Left hindlimb (tissue), 1 donor: ENCODE data around the gene FMN1.

Experiments
- DNase-seq: peaks from one replicate; pipeline ENCODE4 v3.0.0-alpha.2; 2018

FMN1 gene

GRCh38 chr15:32877252-32878019 lies 317.1 kb downstream of the FMN1 start:
- DNase-seq, result no peak

DNA sequence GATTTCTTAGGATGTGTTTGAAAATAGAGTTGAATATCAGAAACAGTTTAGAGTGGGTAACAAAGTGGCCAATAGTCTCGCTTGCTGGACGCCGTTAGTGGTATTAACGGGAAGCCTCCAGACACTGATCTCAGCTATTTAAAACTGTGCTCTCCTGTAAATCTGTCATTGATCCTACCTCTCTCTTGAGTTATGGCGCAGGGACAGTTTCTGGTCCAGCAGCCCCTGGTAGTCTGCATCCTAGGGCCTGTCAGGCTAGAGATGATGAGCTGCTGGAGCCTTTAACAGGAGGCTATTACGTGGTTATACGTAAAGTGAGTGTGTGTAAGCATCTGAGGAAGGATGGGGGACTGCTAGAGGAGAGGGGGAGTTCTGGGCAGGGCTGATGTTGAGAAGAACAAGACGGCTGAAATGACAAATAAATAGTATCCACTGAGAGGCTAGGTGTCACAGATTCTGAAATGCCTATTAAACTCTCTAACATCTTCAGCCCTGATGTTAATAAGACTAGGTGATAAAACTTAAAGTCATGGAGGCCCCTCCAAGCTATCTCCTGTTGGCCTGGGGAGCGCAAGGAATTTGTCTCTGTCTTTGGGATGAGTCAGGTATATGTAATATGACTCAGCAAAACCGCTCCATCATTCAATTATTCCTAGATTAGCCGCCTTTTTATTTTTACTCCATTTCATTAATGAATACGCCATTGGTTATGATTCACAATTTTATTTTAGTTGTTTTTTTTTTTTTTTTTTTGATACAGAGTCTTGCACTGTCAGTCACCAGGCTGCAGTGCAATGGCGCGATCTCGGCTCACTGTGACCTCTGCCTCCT lies 321.0 kb downstream of the FMN1 start:
- peak; percentile 36 for DNase-seq

DNA sequence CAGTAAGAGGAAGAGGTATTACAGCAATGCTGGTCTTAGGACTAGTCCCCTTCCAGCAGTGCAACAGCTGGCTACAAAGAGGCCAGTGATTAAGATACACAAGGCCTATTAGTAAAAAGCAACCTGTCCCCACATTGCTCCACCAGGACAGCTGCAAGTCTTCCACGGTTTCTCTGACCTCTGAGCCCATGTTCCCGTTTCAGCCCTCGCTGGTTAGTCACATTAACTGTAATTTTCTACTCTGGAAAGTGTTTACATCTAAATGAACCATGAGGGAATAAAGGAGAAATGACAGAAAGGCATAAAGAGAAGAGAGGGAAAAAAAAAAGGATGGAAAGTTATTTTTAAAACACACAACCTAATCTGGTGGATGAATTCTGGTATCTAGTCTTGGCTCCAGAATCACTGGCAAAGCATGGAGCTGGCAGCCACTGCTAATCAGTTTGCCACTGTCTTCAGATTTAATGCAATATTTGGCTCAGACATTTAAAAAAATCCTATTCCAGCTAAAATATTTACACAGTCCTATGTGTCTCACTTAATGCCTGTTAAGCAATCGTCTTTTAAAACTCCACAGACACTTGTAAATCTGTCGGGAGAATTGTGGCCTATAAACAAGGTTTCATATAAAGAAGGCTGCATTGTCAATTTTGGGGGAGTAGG lies 321.8 kb downstream of the FMN1 start:
- peak; percentile 42 for DNase-seq

GRCh38 chr15:32871883-32872282 lies 322.6 kb downstream of the FMN1 start:
- no peak for DNase-seq

DNA sequence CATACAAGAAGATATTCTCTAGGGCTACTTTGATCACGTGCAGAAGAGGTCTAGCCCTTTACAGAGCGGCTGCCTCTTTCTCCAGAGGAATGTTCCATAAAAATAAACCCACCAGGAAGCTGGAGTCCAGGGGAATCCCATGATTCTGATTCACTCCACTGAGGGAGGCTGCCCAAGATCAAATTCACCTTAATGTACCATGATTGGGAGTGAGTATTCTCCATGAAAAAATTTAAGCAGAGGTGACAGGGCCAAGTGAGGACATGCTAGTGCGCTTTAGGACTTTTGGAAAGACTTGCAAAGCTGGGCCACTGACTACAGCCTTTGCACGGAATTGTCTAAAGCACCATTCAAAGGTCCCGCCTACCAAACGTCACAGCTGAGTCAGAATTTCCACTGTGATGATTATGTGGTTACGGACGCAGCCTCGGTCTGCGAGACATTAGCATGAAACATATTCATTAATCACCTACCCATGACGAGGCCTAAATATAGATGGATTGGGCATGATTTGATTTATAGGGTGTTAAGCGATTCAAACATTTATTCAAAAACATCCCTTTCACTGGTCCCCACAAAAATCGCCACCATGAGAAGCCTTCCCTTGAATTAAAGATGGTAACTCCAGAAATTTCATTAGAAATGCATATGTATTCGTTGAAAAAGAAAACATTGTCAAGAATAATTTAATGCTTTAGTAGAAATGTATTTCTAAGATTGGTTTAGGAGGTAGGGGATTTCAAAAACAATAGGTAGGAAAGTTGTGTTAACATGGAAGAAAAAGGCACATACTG lies 324.1 kb downstream of the FMN1 start:
- no peak for DNase-seq

- DNase-seq, result no peak
Observed at GRCh38 chr15:32869776-32870175, 324.7 kb downstream of the FMN1 start.

- DNase-seq, result no peak
Observed at GRCh38 chr15:32867313-32867626, 327.2 kb downstream of the FMN1 start.

- no peak for DNase-seq
Observed at GRCh38 chr15:32866454-32867312, 327.8 kb downstream of the FMN1 start.

DNA sequence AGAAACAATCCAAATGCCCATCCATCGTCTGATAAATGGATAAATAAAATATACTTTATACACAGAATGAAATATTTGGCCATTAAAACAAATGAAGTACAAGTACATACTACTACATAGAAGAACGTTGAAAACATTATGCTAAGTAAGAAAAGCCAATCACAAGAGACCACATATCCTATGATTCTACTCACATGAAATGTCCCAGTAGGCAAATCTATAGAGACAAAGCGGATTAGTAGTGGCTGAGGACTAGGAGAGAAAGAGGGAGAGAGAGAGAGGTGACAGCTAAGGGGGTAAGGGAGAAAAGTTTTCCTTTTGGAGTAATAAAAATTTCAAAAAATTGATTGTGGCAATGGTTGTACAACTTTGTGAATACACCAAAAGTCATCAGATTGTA lies 329.7 kb downstream of the FMN1 start:
- DNase-seq, result no peak

- no peak for DNase-seq
Observed at GRCh38 chr15:32864051-32864450, 330.5 kb downstream of the FMN1 start.

DNA sequence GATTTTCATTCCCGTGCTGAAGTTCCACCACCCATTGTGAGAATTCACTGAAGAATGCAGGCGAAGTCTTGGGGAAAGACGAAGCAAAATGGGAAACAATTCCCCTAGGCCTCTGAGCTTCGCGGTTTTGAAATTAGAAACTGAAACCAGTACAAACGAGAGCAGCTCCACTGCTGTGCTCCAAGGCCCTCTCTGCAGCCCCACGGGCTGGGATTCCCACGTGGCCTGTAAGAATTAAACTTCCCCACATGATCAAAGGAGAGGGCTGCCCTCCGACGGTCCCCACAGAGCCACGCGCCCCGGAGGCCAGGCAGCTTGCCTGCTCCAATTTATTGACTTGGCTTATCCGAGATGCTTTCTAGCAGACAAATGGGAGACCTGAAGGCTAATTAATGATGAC lies 332.8 kb downstream of the FMN1 start:
- peak; percentile 61 for DNase-seq

DNA sequence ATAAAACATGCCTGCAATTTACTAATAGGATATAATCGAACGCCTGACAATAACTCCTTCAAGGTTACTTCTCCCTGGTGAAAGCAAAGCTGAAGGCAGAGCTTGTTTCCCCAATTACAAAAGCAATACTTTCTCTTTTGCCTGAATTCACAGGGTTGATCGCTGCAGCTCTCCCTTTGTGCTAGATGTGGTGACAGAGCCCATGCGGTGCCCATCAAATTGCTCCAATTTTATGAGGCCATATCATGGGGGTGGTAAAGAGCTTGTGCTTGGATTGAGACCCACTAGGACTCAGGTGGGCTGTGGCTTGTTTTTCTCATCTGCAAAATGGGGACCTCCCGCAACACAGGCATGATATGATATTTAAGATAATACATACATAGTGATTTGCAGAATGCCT lies 333.3 kb downstream of the FMN1 start:
- no peak for DNase-seq

DNA sequence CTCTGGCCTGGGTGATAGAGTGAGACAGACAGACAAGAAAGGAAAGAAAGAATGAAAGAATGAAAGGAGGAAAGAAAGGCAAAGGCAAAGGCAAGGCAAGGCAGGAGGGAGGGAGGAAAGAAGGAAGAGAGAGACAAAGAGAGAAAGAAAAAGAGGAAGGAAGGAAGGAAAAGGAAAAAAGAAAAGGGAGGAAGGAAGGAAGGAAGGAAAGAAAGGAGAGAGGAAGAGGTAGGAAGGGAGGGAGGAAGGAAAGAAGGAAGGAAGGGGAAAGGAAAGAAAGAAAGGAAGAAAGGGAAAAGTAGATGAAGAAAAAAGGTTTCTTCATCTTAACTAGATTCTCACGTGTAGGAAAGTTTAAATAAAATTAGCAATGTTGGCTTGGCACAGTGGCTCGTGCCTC lies 334.5 kb downstream of the FMN1 start:
- DNase-seq, result no peak

DNA sequence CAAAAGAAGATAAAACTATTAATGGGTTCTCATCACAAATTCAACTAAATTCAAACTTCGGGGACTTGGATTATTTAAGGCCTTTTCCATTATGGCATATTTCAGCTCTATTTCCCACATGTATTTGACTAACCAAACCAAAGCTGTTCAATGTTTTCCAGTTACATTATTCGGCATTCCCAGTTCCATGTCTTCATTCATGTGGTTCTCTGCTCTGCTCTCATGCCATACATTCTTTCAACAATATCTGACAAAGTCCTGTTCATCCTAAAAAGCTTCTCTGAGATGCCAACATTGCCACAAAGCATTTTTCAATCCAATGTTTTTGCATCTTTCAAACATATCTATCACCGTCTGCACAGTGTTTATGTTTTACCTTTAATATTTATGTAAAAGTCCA lies 335.3 kb downstream of the FMN1 start:
- DNase-seq, result no peak

- no peak for DNase-seq
Observed at GRCh38 chr15:32857732-32858131, 336.8 kb downstream of the FMN1 start.

DNA sequence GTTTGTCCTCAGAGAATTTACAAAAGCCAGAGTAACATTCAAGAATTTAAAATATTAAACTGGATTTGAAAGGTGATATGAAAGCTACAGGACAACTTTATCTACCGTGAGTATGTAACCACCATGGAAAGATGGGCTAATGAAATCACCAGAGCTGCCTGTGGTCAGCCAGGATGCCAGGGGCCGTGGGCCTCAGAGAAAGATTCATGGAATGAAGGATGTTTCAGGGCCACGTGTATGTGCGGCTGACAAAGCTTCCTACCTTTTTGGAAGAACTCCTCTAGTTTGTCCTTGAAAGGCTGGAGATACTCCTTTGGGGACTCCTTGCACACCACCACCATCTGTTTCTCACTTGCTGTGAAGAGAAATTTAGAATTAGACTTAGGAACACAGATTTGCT lies 337.8 kb downstream of the FMN1 start:
- no peak for DNase-seq

DNA sequence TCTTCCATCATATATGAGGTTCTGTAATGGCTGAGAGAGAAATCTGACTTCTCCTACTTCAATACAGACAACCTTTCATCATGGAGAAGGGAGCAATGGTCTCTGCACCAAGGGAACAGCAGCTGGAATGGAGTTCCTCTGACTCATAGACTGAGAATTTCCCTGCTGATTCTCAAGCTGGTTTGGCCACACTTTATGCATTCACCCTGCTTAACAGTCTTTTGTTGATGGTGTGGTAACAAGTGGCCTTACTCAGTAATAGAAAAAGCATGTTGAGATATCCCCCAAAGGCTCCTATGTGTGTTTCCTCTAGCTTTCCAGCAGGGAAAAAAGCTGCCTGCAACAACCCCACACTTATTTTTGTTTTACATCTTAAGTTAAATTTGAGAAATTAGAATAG lies 338.6 kb downstream of the FMN1 start:
- no peak for DNase-seq

DNA sequence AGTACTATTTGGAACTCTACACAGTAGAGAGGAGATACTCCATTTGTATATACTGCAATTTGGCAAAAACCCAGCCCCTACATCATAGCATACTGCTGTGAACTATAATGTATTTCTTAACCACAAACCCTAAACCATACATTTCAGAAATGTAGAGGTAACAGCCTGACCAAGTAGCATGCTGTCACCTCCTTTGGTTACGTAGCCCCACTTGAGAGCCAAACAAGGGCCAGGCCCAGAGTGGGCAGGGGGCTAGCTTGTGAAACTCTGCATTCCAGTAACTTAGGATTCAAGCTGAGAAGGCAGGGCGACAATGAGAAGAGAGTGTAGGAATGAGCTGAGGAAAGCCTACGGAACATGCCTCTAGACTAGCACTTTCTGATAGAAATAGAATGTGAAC lies 340.9 kb downstream of the FMN1 start:
- no peak for DNase-seq

DNA sequence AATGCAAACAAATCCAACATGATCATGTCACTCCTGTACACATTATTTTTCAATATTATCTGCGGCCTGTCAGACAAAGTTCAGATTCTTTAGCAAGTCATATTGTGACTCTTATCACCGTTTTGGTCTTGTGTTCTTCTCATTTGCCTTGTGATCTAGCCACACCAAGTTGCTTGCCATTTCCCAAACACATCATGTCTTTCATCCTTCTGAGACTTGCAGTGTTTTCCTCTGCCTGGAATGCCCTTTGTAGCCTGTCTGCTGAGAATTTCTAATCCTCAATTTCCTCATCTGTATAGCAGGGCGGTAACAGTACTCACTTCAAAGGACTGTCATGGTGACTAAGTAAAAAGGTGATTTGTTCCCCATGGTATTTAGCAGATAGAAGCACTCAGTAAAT lies 341.7 kb downstream of the FMN1 start:
- DNase-seq, result no peak

DNA sequence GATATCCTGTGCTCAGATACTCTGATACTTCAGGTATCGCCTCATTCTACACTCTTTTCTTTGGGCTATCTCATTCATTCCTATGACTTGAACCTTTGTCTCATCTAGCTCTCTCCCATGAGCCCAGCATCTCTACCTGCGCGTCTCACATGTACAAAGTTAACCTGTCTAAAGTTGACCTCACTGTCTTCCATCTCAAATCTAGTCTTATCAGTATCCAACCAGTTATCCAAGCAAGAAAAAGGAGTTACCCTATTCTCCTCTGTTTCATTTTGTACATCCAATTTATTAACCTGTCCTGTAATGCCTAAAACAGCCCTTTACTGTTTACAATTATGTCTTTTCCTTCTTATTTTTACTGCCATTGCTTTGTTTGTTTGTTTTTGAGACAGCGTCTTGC lies 342.5 kb downstream of the FMN1 start:
- no peak for DNase-seq

DNA sequence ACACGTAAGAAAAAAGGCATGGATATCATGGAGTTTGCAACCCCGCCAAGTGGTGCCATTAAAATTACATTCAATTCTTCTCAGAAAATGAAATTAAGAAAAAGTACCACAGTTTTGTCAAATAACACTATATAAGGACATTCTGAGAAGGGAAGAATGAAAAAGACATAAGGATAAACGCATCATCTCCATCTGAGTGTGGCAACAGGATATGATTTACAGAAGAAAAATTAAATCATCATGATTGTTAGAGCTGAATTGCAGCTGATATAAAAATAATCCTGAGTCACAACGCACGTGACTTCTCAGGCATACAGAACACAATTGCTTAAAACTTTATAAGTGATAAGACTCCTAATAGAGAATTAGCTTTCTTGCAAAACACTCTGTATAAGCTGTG lies 342.9 kb downstream of the FMN1 start:
- DNase-seq, result no peak
